ENCODE measurements around the gene RABAC1. TPM values are rescaled to one million over a fixed set of nuclear protein-coding genes. Genes with fewer than 3 reads are reported as not detected.

Gene RABAC1
- total RNA-seq, 2 donors from 2014 or later: 123 to 167 TPM

DNA sequence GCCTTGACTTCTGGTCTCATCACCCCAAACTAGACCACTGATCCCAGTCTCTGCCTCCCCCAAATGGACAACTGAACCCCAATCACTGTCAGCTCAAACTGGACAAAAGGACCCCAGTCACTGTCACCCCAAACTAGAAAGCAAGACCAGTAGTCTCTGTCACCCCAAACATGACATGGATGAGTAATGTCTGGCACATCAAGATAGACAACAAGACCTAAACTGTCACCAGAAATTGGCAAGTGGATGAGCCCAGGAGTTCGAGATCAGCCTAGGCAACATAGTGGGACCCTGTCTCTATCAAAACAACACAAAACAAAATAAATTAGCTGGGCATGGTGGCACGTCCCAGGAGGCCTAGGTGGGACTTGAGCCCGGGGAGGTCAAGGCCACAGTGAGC, 12.0 kb downstream of the RABAC1 start:
- Histone ChIP-seq H3K36me3 (no peaks in the 10 kb centered on the region), H3K27me3 (no peaks in the 10 kb centered on the region), H3K9me3 (no peaks in the 10 kb centered on the region), H3K4me3 (no peak overlapping the region), H3K4me1 (no peaks in the 10 kb centered on the region), H3K27ac (no peak overlapping the region)
- no peak for DNase-seq (ENCODE audit: low spot score)
- TF ChIP-seq, protein P1, sequence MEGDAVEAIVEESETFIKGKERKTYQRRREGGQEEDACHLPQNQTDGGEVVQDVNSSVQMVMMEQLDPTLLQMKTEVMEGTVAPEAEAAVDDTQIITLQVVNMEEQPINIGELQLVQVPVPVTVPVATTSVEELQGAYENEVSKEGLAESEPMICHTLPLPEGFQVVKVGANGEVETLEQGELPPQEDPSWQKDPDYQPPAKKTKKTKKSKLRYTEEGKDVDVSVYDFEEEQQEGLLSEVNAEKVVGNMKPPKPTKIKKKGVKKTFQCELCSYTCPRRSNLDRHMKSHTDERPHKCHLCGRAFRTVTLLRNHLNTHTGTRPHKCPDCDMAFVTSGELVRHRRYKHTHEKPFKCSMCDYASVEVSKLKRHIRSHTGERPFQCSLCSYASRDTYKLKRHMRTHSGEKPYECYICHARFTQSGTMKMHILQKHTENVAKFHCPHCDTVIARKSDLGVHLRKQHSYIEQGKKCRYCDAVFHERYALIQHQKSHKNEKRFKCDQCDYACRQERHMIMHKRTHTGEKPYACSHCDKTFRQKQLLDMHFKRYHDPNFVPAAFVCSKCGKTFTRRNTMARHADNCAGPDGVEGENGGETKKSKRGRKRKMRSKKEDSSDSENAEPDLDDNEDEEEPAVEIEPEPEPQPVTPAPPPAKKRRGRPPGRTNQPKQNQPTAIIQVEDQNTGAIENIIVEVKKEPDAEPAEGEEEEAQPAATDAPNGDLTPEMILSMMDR (IDR thresholded peaks at IDR 0.05): no peak

DNA sequence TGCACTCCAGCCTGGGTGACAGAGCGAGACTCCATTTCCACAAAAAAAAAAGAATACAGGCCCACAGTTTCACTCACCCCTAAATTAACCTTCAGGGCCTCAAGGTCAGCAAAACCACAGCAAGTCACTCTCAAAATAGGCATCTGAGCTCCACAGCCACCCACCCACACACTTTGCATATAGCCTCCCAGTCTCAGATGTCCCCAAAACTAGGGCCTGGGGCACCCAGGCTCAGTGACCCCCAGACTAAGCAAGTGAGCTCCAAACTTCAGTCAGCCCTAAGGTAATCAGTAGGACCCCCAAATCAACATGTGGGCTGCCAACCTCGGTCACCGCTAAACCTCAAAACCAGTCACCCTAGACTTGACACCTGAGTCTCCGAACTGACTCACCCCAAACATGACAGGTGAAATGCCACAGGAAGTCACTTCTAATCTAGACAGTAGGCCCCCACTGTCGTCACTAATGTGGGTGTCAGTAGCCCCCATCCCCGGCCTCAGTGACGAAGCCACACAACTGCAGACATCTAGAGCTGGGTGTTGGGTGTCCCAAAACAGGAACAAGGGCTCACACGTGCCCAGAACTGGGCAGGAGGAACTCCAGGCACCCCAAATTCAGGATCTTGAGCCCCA, 13.9 kb downstream of the RABAC1 start:
- Histone ChIP-seq H3K4me1 (peaks cover 0 to 12% of the 10 kb centered on the region in 2 donors), H3K4me3 (no peak overlapping the region), H3K27ac (no peak overlapping the region), H3K36me3 (no peaks in the 10 kb centered on the region), H3K27me3 (peaks cover 0 to 12% of the 10 kb centered on the region in 2 donors), H3K9me3 (no peaks in the 10 kb centered on the region)
- TF ChIP-seq, protein P1 (IDR thresholded peaks at IDR 0.05): no peak
- DNase-seq (ENCODE audit: low spot score): no peak

DNA sequence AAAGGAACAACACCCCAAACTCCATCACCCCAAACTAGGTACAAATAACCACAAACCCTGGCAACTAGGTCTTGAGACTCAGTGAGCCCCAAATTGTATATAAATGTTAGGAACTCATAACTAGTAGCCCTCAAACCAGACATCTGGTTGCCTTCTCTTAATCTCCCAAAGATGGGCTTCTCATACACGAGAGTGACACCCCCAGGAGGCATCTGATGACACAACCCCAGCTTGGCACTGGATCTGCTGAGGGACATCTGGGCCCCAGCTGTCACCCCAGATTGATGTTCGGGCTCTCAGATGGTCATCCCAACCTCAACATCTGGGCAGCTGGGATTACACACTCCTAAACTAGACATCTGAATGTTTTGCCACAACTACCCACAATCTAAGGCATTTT, 14.8 kb downstream of the RABAC1 start:
- H3K36me3 ChIP-seq: no peaks in the 10 kb centered on the region
- H3K27ac ChIP-seq: no peak overlapping the region
- H3K27me3 ChIP-seq: peaks cover 0 to 17% of the 10 kb centered on the region in 2 donors
- H3K4me3 ChIP-seq: no peak overlapping the region
- no peaks in the 10 kb centered on the region for H3K9me3 ChIP-seq
- H3K4me1 ChIP-seq: peaks cover 0 to 18% of the 10 kb centered on the region in 2 donors
- no peak for DNase-seq (ENCODE audit: low spot score)
- TF ChIP-seq, protein P1 (IDR thresholded peaks at IDR 0.05): no peak

DNA sequence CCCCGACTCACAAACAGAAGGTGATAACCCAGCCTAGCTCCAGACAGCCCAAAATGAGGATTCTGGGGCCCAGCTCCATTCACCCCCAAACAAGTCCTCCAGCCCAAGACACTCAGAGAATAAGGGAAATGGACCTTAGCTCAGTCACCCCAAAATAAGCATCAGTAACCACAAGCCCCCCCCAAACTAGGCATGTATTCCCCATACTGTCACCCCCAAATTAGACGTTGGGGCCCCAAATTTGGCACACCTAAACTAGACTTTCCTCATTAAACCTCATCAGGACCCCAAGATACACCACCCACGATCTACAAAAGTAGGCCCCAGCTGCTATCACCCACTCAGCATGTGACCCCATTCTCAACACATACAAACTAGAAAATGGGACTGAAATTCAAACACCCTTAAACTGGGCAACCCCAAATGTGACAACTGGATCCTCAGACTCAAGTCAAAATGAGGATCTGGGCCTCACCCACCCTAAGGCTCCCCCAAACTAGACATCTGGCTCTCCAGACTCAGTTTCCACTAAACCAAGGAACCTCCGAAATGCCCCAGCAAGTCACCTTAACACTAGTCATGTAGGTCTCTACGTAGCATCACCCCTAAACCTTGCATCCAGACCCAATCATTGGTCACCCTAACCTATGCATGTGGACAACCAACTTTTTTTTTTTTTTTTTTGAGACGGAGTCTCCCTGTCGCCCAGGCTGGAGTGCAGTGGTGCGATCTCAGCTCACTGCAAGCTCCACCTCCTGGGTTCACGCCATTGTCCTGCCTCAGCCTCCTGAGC, 17.5 kb downstream of the RABAC1 start:
- DNase-seq (ENCODE audit: low spot score): no peak
- Histone ChIP-seq H3K27ac (no peak overlapping the region), H3K9me3 (no peaks in the 10 kb centered on the region), H3K4me3 (no peak overlapping the region), H3K36me3 (no peaks in the 10 kb centered on the region), H3K4me1 (peaks cover 0 to 18% of the 10 kb centered on the region in 2 donors), H3K27me3 (peaks cover 0 to 17% of the 10 kb centered on the region in 2 donors)
- TF ChIP-seq, protein P1 (IDR thresholded peaks at IDR 0.05): no peak

DNA sequence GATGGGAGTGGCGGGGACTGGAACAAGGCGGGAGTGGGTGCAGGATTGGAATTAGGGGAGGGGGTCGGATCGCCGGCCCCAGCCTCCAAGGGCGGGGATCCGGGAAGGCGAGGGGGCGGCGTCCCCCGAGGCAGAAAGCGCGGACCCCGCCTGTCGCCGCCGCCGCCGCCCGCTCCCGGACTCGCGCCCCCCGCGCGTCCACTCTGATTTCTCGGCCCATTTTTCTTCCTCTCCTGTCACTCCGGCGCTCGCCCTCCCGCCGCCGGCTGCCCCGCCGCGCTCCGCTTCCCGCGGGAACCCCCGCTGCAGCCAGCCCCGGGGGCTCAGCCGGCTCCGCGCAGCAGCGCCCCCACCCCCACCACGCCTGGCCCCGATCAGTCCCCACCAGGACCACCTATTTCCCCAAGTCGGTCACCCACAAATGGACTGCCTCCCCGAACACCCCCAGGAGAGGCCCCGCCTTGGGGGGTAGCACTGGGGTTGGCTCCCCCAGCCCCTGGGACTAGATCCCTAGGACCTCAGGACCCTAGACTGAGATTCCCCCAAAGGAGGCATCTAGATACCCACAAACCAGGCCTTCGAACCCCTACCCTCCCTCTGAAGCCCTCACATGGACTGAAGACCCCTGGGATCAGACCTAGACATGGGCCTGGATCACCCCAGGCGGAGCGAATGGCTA, 18.3 kb downstream of the RABAC1 start:
- Histone ChIP-seq H3K4me1 (peaks cover 0 to 18% of the 10 kb centered on the region in 2 donors), H3K36me3 (no peaks in the 10 kb centered on the region), H3K27me3 (peaks cover 0 to 17% of the 10 kb centered on the region in 2 donors), H3K4me3 (peak overlapping the region; percentile 31 to 58), H3K27ac (no peak overlapping the region), H3K9me3 (no peaks in the 10 kb centered on the region)
- DNase-seq (ENCODE audit: low spot score): no peak
- TF ChIP-seq, protein P1 (IDR thresholded peaks at IDR 0.05): no peak

Measured in right atrium auricular region (tissue), 2 donors.